WI38 (cell line): ENCODE results near the gene SLC48A1.

Experiments
- H3K4me3 ChIP-seq: 2 replicates; pipeline ENCODE4 v1.5.1; 2011; ENCODE audit warnings: low read depth, mild to moderate bottlenecking, control low read depth, low read length
- CTCF ChIP-seq: IDR thresholded peaks from 2 replicates; pipeline ENCODE4 v1.5.1; 2012; ENCODE audit warnings: low read depth, mild to moderate bottlenecking, control low read depth, low read length

SLC48A1 gene

GRCh38 chr12:47790676-47791350 lies 17.8 kb downstream of the SLC48A1 start:
- no peak overlapping the region for H3K4me3 ChIP-seq
- TF ChIP-seq CTCF, result no peak

- H3K4me3 ChIP-seq, result no peak overlapping the region
- no peak for TF ChIP-seq CTCF
Measured at GRCh38 chr12:47791351-47791746, 18.3 kb downstream of the SLC48A1 start.

GRCh38 chr12:47791874-47792273 lies 18.8 kb downstream of the SLC48A1 start:
- no peak for TF ChIP-seq CTCF
- H3K4me3 ChIP-seq, result no peak overlapping the region

- TF ChIP-seq CTCF, result no peak
Measured at GRCh38 chr12:47793015-47793681, 20.1 kb downstream of the SLC48A1 start.

GRCh38 chr12:47794679-47795078 lies 21.6 kb downstream of the SLC48A1 start:
- no peak overlapping the region for H3K4me3 ChIP-seq
- no peak for TF ChIP-seq CTCF

More at GRCh38 chr12:47793015-47793681, 20.1 kb downstream of the SLC48A1 start:
- H3K4me3 ChIP-seq, result no peak overlapping the region

GRCh38 chr12:47795121-47795813 lies 22.2 kb downstream of the SLC48A1 start:
- H3K4me3 ChIP-seq, result no peak overlapping the region
- no peak for TF ChIP-seq CTCF

- TF ChIP-seq CTCF, result no peak
- no peak overlapping the region for H3K4me3 ChIP-seq
Measured at GRCh38 chr12:47795814-47796411, 22.9 kb downstream of the SLC48A1 start.
